HepG2 (cell line): ENCODE data around the gene SRD5A3. TPM values are rescaled to one million over a fixed set of nuclear protein-coding genes. Genes with fewer than 3 reads are reported as not detected.
A peak's percentile ranks its signal among the peaks of the same experiment; 100 is the strongest.

ENCODE experiments used
- CHD2 ChIP-seq: IDR thresholded peaks from 2 replicates; pipeline ENCODE4 v1.6.1; 2011; ENCODE audit warnings: low read depth, low read length, improper control_type of control experiment
- DNMT3B ChIP-seq: conservative IDR thresholded peaks from 2 replicates; pipeline ENCODE4 v1.6.1; 2016; ENCODE audit warnings: missing biosample characterization, control low read depth
- FOSL2 ChIP-seq: sonication (generic); formaldehyde crosslinking; IDR thresholded peaks from 2 replicates; pipeline ENCODE4 v1.4.0; 2020; ENCODE audit warnings: missing genetic modification reagents
- HIVEP1 ChIP-seq: sonication (generic); formaldehyde crosslinking; IDR thresholded peaks from 2 replicates; pipeline ENCODE4 v1.4.0; 2020; ENCODE audit warnings: mild to moderate bottlenecking, missing genetic modification reagents
- JDP2 ChIP-seq: sonication (generic); formaldehyde crosslinking; IDR thresholded peaks from 2 replicates; pipeline ENCODE4 v1.8.1; 2022; ENCODE audit warnings: missing genetic modification reagents, borderline replicate concordance
- KAT8 ChIP-seq: IDR thresholded peaks from 2 replicates; pipeline ENCODE4 v1.6.1; 2016; ENCODE audit warnings: missing genetic modification reagents, missing compliant biosample characterization
- KLF12 ChIP-seq: sonication (generic); formaldehyde crosslinking; IDR thresholded peaks from 2 replicates; pipeline ENCODE4 v1.4.0; 2020; ENCODE audit warnings: missing genetic modification reagents, borderline replicate concordance
- MED8 ChIP-seq: sonication (generic); formaldehyde crosslinking; IDR thresholded peaks from 2 replicates; pipeline ENCODE4 v1.8.1; 2023; ENCODE audit warnings: mild to moderate bottlenecking, missing genetic modification reagents; ENCODE audit not compliant: insufficient replicate concordance
- MIER3 ChIP-seq: IDR thresholded peaks from 2 replicates; pipeline ENCODE4 v1.6.1; 2016; ENCODE audit warnings: missing compliant biosample characterization, borderline replicate concordance
- MZF1 ChIP-seq: sonication (generic); formaldehyde crosslinking; IDR thresholded peaks from 2 replicates; pipeline ENCODE4 v1.8.1; 2023; ENCODE audit warnings: mild to moderate bottlenecking, missing genetic modification reagents, borderline replicate concordance
- NR0B2 ChIP-seq: sonication (generic); formaldehyde crosslinking; IDR thresholded peaks from 2 replicates; pipeline ENCODE4 v1.4.0; 2020; ENCODE audit warnings: mild to moderate bottlenecking, missing genetic modification reagents
- PHB2 ChIP-seq: fragments of 450-650 bp; IDR thresholded peaks from 2 replicates; pipeline ENCODE4 v1.6.1; 2018; ENCODE audit not compliant: partially characterized antibody
- PHF8 ChIP-seq: sonication (generic); formaldehyde crosslinking; IDR thresholded peaks from 2 replicates; pipeline ENCODE4 v1.5.0; 2020; ENCODE audit warnings: missing genetic modification reagents
- SALL2 ChIP-seq: sonication (generic); formaldehyde crosslinking; IDR thresholded peaks from 2 replicates; pipeline ENCODE4 v1.8.1; 2023; ENCODE audit warnings: mild to moderate bottlenecking, missing genetic modification reagents, inconsistent platforms
- SMAD1 ChIP-seq: sonication (generic); formaldehyde crosslinking; IDR thresholded peaks from 2 replicates; pipeline ENCODE4 v1.4.0; 2020; ENCODE audit warnings: missing genetic modification reagents, low read depth, mild to moderate bottlenecking, borderline replicate concordance
- SMC3 ChIP-seq: IDR thresholded peaks from 2 replicates; pipeline ENCODE4 v1.6.1; 2011; ENCODE audit warnings: low read length, improper control_type of control experiment
- ZBTB1 ChIP-seq: sonication (generic); formaldehyde crosslinking; IDR thresholded peaks from 2 replicates; pipeline ENCODE4 v1.4.0; 2020; ENCODE audit warnings: missing genetic modification reagents, borderline replicate concordance
- ZFP36 ChIP-seq: fragments of 150-350 bp; IDR thresholded peaks from 2 replicates; pipeline ENCODE4 v1.6.1; 2018; ENCODE audit warnings: borderline replicate concordance, low read length, low read depth; ENCODE audit not compliant: partially characterized antibody
- ZNF263 ChIP-seq: sonication (generic); formaldehyde crosslinking; IDR thresholded peaks from 2 replicates; pipeline ENCODE4 v1.4.0; 2020; ENCODE audit warnings: missing genetic modification reagents
- ZNF549 ChIP-seq: sonication (generic); formaldehyde crosslinking; IDR thresholded peaks from 2 replicates; pipeline ENCODE4 v1.5.0; 2020; ENCODE audit warnings: missing genetic modification reagents
- ZNF552 ChIP-seq: sonication (generic); formaldehyde crosslinking; IDR thresholded peaks from 2 replicates; pipeline ENCODE4 v1.9.0; 2022; ENCODE audit warnings: missing genetic modification reagents, mild to moderate bottlenecking, borderline replicate concordance
- ZNF674 ChIP-seq: sonication (generic); formaldehyde crosslinking; IDR thresholded peaks from 2 replicates; pipeline ENCODE4 v1.5.0; 2020; ENCODE audit warnings: low read depth, mild to moderate bottlenecking, missing genetic modification reagents
- ZNF7 ChIP-seq: IDR thresholded peaks from 2 replicates; pipeline ENCODE4 v1.6.1; 2016; ENCODE audit warnings: missing biosample characterization, missing genetic modification reagents
- ZNF782 ChIP-seq: sonication (generic); formaldehyde crosslinking; IDR thresholded peaks from 2 replicates; pipeline ENCODE4 v1.4.0; 2020; ENCODE audit warnings: missing genetic modification reagents, mild to moderate bottlenecking, borderline replicate concordance
- polyA plus RNA-seq, 8 experiments: library from polyadenylated mRNA; depleted of rRNA in 3 of 8; stranded (reverse) in 7 of 8; unstranded in 1 of 8; fragments of >200 nt; fragmentation: Illumina TruSeq in 4 of 8; extraction: Trizol in 4 of 8; gene quantifications; 2 replicates each; pipeline versions ENCODE4 v1.2.1 to v1.2.3, GENCODE V29; 2011 to 2016; ENCODE audit warnings: low read depth in 4 of 8, missing spikeins in 1 of 8, mixed read lengths in 1 of 8; ENCODE audit not compliant: insufficient read depth in 1 of 8
- total RNA-seq, 5 experiments: library from RNA; depleted of rRNA; stranded (reverse); fragments of >200 nt; fragmentation: Illumina TruSeq; extraction: Trizol; gene quantifications; 2 replicates each; pipeline ENCODE4 v1.2.3, GENCODE V29; 2016; ENCODE audit warnings: low read depth in 1 of 5
- TF ChIP-seq, protein P1 (sequence below): IDR thresholded peaks from 2 replicates; pipeline ENCODE4 v1.6.1; 2012; ENCODE audit warnings: low read depth, low read length, improper control_type of control experiment
- TF ChIP-seq, protein P2 (sequence below): sonication (generic); formaldehyde crosslinking; conservative IDR thresholded peaks from 2 replicates; pipeline ENCODE4 v1.4.0; 2020; ENCODE audit warnings: missing genetic modification reagents
- TF ChIP-seq, protein P3 (sequence below): sonication (generic); formaldehyde crosslinking; IDR thresholded peaks from 2 replicates; pipeline ENCODE4 v1.4.0; 2020; ENCODE audit warnings: mild to moderate bottlenecking, missing genetic modification reagents

Gene SRD5A3
- total and polyA plus RNA-seq, 2 of the 13 experiments (the other 11 are each of a cell fraction or from before 2014, with no cell fraction given) = 12.4 to 18.4 TPM

DNA sequence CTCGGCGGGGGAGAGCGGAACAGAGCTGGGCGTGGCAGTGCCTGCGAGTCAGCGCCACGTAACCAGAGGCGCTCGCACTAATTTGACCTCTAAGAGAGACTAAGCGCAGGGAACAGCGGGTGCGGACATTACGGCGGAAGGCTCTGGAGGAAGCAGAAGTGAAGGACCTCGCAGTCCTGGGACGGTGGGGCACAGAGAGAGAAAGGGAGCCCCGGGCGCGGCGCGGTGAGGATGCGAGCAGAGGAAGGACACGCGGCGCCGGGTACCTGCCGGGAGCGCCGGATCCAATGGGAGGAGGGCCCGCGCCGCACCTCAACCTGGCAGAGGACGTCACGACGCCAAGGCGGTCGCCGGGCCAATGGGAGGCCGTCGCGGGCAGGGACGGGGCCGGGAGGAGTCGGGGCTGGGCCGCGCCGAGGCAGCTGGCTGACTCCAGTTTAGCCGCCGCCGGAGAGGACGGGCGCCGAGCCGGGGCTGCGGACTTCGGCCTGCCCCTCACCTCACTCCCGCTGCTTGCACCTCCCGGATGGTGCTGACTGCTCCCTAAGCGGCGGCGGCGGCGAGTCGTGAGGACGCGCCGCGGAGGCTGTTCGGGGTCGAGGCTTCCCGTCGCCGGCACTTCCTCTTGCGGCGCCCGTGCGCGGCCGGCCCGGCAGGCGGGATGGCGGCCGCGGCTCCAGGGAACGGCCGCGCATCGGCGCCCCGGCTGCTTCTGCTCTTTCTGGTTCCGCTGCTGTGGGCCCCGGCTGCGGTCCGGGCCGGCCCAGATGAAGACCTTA is 49.7 kb downstream of the SRD5A3 start, which contains the start of gene TMEM165 (continued):
- TF ChIP-seq PHB2 = no peak
- peak; percentile 85; the same call in 1 of the 2 replicates for TF ChIP-seq ZNF782 (CRISPR knock-in tag)
- TF ChIP-seq PHF8 = peak; percentile 93
- no peak for TF ChIP-seq ZFP36
- peak; percentile 65 for TF ChIP-seq KAT8
- 0 out of 2 replicates have a peak, but pooled peaks have one; percentile 40 for TF ChIP-seq MIER3 (CRISPR knock-in tag)
- peak; percentile 82; the same call in 1 of the 2 replicates for TF ChIP-seq KLF12 (CRISPR knock-in tag)
- no peak for TF ChIP-seq CHD2
- peak; percentile 83 for TF ChIP-seq MED8
- TF ChIP-seq ZBTB1 (CRISPR knock-in tag) = no peak
- no peak for TF ChIP-seq ZNF549
- TF ChIP-seq, protein P1, sequence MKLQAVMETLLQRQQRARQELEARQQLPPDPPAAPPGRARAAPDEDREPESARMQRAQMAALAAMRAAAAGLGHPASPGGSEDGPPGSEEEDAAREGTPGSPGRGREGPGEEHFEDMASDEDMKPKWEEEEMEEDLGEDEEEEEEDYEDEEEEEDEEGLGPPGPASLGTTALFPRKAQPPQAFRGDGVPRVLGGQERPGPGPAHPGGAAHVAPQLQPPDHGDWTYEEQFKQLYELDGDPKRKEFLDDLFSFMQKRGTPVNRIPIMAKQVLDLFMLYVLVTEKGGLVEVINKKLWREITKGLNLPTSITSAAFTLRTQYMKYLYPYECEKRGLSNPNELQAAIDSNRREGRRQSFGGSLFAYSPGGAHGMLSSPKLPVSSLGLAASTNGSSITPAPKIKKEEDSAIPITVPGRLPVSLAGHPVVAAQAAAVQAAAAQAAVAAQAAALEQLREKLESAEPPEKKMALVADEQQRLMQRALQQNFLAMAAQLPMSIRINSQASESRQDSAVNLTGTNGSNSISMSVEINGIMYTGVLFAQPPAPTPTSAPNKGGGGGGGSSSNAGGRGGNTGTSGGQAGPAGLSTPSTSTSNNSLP = no peak
- TF ChIP-seq SMC3 = no peak
- peak; percentile 76 for TF ChIP-seq ZNF263 (CRISPR knock-in tag)
- TF ChIP-seq NR0B2 (CRISPR knock-in tag) = peak; percentile 78
- no peak for TF ChIP-seq JDP2 (CRISPR knock-in tag)
- TF ChIP-seq HIVEP1 (CRISPR knock-in tag) = peak; percentile 64; the same call in 1 of the 2 replicates
- TF ChIP-seq DNMT3B = no peak
- TF ChIP-seq, protein P2, sequence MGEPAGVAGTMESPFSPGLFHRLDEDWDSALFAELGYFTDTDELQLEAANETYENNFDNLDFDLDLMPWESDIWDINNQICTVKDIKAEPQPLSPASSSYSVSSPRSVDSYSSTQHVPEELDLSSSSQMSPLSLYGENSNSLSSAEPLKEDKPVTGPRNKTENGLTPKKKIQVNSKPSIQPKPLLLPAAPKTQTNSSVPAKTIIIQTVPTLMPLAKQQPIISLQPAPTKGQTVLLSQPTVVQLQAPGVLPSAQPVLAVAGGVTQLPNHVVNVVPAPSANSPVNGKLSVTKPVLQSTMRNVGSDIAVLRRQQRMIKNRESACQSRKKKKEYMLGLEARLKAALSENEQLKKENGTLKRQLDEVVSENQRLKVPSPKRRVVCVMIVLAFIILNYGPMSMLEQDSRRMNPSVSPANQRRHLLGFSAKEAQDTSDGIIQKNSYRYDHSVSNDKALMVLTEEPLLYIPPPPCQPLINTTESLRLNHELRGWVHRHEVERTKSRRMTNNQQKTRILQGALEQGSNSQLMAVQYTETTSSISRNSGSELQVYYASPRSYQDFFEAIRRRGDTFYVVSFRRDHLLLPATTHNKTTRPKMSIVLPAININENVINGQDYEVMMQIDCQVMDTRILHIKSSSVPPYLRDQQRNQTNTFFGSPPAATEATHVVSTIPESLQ (CRISPR knock-in tag) = no peak
- no peak; the same call in 1 of the 2 replicates for TF ChIP-seq FOSL2 (CRISPR knock-in tag)
- TF ChIP-seq ZNF7 = no peak
- TF ChIP-seq ZNF674 = no peak
- TF ChIP-seq MZF1 (CRISPR knock-in tag) = no peak
- peak; percentile 56 for TF ChIP-seq SALL2 (CRISPR knock-in tag)
- TF ChIP-seq ZNF552 = no peak
- peak; percentile 42; the same call in 1 of the 2 replicates for TF ChIP-seq SMAD1 (CRISPR knock-in tag)
- TF ChIP-seq, protein P3, sequence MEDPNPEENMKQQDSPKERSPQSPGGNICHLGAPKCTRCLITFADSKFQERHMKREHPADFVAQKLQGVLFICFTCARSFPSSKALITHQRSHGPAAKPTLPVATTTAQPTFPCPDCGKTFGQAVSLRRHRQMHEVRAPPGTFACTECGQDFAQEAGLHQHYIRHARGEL (CRISPR knock-in tag) = no peak
